GM23248 (cell line): ENCODE measurements around the gene ARID1B.

Experiments
- EZH2 ChIP-seq: fragments of 200-600 bp; sonication (generic); IDR thresholded peaks from 2 replicates; pipeline ENCODE4 v1.6.1; 2018; ENCODE audit warnings: antibody characterized with exemption, mild to moderate bottlenecking; ENCODE audit not compliant: insufficient read depth, poor library complexity, severe bottlenecking
- EZH2phosphoT487 ChIP-seq: fragments of 200-600 bp; sonication (generic); IDR thresholded peaks from 2 replicates; pipeline ENCODE4 v1.6.1; 2018; ENCODE audit warnings: antibody characterized with exemption, moderate library complexity, mild to moderate bottlenecking, low read depth; ENCODE audit not compliant: insufficient read depth

DNA sequence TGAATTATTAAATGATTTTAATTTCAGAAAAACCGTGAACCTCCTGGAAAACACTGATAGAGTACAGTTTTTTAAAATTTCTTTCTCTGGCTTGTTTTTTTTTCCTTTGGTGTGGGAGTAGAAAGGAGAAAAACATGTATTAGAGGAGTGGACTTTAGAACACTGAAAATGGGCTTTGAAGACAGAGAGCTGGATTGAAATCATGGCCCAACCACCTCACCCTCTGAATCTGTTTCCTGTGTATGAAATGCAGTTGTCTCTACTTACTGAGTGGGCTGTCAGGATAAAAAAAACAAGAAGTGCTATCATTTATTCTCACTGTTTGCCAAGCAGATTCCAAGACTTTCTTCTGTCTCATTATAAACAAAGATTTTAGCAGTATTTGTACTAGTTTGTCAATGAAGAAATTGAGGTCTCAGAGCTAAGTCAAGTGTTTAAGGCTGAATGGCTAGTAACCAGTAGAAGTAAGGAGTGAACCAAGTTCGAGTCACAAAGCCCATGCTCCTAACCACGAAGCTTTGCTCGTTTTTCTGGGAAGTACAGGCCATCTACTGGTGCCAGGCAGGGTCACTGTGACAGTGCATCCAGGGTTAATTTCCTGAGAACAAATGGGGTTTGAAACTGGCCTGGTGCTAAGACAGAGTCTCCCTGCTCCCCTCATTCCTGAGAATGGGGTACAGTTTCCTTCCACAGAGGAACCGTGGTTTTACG, 289.8 kb downstream of the ARID1B start:
- TF ChIP-seq EZH2 (no peak), EZH2phosphoT487 (no peak)
